Measurements from ENCODE around the gene GAL3ST2.

Gene GAL3ST2

DNA sequence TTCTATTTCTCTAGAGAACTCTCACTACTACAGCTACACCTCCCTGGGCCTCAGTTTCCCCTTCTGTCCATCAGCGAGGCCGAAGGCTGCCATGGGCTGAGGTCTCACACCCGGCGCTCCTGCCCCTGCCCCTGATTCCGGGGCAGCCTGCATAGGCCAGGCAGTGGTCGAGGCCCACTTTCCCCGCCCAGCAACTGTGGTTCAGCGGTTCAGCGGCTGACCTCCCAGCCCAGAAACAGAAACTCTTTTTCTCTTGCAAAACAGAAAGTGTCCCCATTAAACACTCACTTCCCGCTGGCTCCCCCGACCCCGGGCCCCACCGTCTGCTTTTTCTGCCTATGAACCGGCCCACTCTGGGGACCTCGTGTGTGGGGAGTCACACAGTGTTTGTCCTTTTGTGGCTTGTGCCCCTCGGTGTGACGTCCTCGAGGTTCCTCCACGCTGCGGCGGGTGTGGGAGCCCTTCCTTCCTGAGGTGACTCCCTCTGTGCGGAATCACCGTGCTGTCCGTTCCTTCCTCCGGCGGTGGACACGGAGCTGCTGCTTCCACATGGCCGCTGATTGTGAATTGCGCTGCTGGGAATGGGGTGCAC is 66.1 kb downstream of the GAL3ST2 start:
- peak; percentile 28 to 58 for DNase-seq (ENCODE audit: low read depth in 2 of 2, low spot score in 1 of 2)

DNA sequence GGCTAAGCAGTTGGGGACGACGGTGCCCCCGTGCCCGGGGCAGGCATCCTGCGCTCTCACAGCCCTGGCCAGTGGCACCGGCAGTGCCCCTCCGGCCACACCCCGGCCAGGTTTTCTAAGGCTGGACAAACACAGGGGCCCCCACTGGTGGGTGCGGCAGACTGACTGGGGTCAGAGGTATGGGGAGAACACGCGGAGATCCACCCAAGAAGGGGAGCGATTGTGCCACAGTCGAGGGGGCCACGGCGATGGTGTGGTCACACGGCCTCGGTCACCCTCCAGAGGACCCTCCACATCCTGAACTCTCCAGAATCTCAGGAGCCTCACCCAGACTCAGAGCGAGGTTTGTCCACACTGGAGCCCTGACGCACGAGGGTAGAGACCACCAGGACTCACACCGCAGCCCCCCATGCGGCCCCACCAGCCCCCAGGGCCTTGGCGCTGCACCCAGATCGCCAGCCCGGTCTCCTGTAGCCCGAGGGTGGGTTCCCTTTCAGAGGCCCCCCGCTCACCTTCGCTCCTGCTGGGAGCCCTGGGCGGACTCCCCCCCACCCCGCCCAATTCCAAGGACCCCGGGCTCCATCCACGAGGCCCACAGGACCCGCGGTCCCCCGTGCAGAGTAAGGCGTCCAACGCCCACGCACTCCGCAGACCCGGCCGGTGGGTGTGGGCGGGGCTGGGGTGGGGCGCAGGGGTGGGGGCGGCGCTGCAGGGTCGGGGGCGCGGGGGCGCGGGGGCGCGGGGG is 66.9 kb downstream of the GAL3ST2 start:
- DNase-seq (ENCODE audit: low read depth in 2 of 2, low spot score in 1 of 2): no peak

DNA sequence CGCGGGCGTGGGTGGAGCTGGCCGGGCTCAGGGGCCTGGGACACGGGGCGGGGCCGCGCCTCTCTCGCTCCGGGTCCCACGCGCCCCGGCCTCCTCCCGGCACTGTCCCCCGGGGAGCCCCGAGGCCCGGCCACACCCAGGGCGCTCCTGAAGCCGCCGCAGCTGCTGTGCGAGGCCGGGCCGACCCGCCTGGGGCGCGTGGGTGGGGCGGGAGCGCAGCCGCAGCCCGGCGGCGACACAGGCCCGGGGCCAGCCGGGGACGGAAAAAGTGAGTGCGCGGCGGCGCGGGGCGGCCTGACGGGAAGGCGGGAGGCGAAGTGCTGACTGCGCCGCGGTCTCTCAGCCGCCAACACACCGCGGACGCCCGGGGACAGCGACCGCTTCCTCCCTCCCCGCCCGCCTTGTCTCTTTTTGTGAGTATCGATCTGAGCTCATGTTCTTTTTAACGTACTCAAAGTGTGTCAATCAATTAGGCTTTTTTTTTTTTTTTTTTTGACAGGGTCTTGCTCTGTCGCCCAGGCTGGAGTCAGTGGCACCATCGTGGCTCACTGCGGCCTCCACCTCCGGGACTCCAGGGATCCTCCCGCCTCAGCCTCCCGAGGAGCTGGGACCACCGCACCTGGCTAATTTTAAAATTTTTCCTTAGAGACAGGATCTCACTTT is 67.6 kb downstream of the GAL3ST2 start:
- DNase-seq (ENCODE audit: low read depth in 2 of 2, low spot score in 1 of 2): peak; percentile 50 to 76

DNA sequence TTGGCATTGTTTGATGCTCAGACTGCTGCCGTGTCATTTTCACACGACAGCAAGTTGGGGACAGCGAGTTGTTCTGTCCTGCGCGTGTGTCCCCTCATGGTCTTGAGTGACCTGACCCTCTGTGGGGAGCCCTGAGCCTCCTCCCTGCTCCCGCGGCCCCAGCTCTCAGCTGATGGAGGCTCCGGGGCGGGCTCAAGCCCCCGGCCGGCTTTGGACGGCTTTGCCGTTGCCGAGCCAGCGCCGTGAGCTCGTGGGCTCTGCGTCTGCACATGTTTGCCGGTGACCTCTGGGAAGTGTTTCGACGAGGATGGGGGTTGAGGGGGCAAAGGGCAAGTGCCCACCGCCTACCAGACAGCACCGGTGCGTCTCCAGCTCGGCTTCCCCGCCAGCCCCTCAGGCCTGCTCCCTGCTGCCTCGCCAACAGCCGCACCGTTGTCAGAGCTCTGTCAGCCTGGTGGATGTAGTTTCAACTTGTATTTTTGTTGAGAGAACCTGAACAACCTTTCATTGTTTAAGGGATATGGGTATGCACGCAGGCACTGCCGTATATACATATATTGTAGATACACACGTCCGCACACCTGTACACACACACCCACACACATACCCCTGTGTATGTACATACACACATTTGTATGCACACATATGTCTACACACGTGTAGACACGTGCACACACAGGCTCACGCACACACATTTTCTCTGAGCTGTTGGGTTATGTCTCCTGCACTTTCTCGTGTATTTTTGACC is 68.4 kb downstream of the GAL3ST2 start:
- DNase-seq (ENCODE audit: low read depth in 2 of 2, low spot score in 1 of 2): no peak

DNA sequence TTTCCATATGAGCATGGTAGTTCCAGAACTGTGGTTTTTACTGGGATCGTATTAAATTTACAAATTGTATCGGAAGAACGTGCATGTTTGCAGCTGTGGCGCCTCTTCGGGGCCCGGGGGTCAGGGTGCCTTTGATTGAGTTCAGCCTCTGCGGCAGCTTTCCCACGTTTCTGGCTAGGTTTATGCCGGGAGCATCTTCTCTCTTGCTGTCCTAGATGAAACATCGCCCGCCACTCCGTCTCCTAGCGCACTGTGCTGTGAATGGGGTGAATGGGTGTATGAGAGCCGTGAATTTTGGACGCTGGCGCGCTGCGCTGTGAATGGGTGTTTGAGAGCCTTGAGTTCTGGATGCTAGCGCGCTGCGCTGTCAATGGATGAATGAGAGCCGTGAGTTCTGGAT is 69.8 kb downstream of the GAL3ST2 start:
- no peak for DNase-seq (ENCODE audit: low read depth in 2 of 2, low spot score in 1 of 2)

DNA sequence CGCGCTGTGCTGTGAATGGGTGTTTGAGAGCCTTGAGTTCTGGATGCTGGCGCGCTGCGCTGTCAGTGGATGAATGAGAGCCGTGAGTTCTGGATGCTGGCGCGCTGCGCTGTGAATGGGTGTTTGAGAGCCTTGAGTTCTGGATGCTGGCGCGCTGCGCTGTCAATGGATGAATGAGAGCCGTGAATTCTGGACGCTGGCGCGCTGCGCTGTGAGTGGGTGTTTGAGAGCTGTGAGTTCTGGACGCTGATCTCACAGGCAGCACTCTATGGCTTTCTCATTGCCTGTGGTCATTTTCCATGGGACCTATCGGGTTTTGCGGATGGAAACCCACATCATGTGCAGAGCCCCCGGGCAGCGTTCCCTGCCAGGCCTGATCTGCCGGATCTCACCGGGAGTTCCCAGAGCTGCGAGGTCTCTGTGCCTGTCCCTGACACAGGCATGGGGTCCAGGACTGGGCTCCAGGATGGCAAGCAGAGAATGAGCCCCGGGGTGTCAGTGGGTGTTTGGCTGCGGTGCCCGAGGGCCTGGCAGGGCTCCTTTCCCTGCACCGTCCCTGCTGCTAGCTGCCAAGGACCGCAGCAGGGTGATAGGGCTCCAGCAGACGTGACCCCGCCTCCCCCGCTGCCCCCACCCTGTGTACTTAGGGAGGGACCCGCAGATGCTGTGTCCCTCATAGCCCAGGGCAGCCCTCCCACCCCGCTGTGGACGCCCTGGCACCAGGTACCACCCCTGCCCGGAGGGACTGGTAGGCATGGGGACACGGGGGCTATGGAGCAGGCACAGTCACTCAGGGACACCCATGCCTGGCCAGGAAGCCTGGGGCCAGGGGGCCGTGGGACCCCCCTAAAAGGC is 72.4 kb downstream of the GAL3ST2 start:
- no peak for DNase-seq (ENCODE audit: low read depth in 2 of 2, low spot score in 1 of 2)

DNA sequence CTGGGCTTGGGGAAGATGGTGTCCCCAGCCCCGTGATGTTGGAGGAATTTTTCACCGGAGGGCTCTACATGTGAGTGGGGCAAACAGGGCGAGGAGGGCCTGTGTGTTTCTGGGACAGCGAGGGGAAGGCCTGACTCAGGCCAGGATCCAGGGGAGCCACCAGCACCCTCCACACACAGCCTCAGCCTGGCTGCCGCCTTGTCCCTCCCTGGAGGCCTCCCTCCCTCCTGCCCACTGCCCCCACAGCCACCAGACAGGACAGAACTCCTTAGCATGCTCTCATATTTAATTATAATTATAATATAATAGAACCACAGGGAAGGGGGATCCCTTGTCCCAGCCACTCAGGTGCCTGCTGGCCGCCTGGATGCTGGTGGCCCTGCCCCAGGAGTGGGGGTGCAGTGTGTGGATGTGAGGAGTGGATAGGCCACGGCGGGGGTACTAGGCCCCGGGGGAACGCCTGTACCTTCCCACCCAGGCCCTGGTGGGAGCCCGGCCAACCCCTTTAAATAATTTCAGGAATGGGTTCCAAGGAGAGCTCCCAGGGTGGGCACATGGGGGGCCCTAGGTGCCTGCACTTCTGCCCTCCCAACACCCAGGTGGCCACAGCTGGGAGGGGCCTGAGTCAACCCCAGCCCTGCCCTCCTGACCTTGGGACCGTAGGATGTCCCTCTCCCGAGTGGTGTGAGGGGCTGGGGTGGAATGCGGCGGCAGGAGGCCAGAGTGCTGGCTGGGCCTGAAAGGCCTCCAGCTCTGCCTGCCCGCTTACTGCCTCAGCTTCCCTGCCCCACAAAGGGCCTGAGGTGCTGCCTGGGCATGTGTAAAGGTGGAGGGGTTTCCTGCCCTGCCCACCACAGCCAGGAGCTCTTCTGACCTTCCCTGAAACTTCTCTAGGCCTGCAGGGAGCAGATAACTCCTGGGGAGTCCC is 73.3 kb downstream of the GAL3ST2 start:
- DNase-seq (ENCODE audit: low read depth in 2 of 2, low spot score in 1 of 2): no peak

DNA sequence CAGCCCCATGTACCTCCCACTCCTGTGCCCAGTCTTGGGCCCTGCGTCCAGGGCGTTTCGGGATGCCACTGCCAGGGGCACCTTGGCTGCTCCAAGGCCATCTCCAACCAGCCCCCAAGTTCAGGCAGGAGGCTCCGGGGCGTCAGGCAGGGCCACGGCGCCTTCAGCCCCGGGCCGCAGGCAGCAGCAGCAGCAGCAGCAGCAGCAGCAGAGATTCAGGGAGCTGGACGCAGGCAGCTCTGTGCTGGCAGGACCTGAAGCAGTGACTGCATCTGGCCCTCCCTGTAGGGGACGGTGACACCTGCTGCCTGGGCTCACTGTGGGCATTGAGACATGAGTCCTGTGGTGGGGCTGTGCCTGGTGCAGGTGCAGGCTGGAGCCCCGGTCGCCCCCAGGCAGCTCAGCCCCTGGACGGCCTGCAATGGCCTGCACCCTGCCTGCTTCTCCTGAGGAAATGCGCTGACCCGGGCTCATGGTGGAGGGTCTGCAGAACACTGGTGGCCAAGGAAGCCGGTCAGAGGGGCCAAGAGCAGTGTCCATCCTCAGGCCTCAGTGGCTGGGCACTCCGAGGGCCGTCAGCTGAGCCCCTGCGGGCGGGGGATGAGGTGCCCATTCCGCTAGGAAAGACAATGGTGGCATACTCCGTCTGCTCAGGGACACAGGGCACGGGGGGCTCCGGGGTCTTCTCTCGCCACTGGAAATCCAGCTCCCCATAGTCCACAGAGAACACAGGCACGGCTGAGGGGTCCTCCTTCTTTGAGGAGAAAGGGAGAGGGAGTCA is 74.1 kb downstream of the GAL3ST2 start:
- no peak for DNase-seq (ENCODE audit: low read depth in 2 of 2, low spot score in 1 of 2)

DNA sequence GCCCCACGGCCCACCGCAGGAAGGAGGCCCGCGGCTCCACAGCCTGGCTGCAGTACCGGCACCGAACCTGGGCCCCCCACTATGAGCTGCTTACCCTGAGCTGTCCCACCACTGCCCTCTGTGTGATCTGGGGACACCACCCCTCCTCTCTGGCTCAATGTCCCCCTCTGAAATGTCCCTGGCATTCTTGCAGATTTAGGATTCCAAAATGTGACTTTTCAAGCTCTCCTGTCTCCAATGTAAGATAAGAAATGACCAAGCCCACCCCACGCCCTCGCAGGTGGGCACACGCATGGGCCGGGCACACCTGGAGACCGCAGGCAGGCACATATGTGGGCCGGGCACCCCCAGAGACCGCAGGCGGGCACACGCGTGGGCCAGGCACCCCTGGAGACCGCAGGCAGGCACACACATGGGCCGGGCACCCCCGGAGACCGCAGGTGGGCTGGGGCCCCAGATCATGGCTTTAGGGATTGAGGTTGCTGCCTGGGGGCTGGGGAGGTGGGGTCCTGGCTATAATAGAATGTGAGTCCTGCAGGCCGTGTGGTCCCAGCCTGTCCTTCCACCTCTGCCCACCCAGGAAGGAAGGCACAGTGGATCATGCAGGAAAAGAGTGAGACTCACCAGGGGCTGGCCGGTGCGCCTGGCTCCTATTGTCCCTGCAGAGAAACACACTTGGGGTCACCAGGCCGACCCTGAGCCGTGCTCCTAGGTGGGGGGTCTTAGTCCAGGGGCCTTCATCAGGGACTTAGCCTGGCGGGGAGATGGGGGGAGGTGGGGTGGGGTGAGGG is 74.9 kb downstream of the GAL3ST2 start:
- no peak for DNase-seq (ENCODE audit: low read depth in 2 of 2, low spot score in 1 of 2)

DNA sequence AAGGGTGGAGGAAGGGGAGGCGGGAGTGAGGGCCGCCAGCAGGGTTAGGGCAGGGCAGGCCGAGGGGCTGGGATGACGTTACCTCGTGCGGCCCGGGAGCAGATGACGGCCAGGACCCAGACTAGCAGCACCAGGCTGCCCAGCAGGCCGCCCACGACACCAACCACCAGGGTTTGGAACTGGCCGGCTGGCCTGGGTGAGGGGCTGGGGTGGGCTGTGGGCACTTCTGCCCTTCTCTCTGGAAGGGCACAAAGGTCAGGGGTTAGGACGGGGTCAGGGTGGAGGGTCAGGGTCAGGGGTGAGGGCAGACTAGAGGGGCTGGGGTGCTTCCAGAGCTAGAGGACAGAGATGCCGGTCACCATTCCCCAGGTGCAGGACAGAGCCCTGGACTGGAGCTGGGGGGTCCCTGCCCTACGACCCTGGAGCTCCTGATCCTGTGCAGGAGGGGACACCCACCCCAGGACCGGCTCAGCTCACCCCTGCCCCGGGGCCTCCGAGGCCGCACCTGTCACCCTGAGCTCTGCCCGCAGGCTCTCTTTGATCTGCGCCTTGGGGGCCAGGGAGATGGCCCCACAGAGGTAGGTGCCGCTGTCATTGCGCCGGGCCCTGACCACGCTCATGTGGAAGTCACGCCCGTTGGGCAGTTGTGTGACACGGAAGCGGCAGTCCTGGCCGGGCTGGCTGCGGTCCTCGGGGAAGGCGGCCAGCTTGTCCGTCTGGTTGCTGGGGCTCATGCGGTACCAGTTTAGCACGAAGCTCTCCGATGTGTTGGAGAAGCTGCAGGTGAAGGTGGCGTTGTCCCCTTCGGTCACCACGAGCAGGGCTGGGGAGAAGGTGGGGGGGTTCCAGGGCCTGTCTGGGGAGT is 75.7 kb downstream of the GAL3ST2 start:
- no peak for DNase-seq (ENCODE audit: low read depth in 2 of 2, low spot score in 1 of 2)

DNA sequence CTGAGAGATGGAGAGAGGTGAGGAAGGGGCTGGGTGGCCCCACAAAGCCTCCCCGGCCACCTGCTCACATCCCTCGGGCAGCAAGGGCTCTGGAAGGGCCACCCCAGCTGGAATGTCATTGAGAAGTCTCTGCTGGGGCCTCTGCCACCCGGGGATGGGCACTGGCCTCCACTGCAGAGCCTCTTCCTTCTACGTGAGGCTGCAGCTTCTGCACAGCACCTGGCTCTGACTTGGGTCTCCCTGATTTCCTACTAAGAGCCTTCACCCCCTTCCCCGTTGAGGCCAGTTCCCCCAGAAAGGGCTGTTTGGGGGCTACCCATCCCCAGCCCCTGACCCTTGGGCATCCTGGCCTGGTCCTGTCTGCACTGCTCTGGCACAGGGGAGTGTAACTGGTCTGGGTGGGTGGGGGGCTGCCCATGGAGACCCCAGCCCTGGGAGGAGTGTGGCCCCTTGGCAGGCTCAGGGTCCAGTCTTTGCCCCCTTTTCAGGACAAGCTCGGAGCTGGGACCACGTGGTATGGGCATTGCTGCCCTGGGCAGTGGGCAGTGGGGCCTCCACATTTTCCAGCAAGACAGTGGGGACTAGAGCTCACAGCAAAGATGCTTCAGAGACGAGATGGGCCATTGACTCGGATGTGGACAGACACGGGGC is 76.5 kb downstream of the GAL3ST2 start:
- no peak for DNase-seq (ENCODE audit: low read depth in 2 of 2, low spot score in 1 of 2)
